Thyroid gland (tissue), 4 donors: ENCODE results near the gene SOWAHA.

Experiments used
- POLR2A ChIP-seq, 2 donors: fragments of 450-650 bp; IDR thresholded peaks; one replicate each; pipeline ENCODE4 v1.6.1; 2017; ENCODE audit warnings: antibody characterized with exemption in 2 of 2, mild to moderate bottlenecking in 2 of 2, moderate library complexity in 1 of 2
- TF ChIP-seq, protein P1 (sequence below), 6 experiments: fragments of 200-600 bp in 3 of 6; fragments of 450-650 bp in 3 of 6; sonication (generic) in 3 of 6; IDR thresholded peaks; one replicate each; pipeline ENCODE4 v1.5.1; 2016 to 2019; ENCODE audit warnings: antibody characterized with exemption in 6 of 6, mild to moderate bottlenecking in 2 of 6, inconsistent platforms in 1 of 6, moderate library complexity in 1 of 6

DNA sequence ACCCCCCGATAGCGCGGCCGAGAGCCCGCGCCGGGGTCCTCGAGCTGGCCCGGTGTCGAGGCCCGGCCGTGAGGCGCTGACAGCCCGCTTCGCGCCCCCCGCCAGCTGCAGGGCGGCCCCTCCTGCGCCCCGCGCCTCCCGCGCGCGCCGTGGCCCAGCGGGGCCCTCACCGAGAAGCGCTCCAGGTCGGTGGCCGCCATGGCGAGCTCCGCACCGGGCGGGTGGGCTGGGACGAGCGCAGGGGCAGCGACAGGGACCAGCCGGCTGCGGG lies 36.2 kb upstream of the SOWAHA start:
- TF ChIP-seq POLR2A (IDR thresholded peaks at IDR 0.05): no peak
- TF ChIP-seq, protein P1, sequence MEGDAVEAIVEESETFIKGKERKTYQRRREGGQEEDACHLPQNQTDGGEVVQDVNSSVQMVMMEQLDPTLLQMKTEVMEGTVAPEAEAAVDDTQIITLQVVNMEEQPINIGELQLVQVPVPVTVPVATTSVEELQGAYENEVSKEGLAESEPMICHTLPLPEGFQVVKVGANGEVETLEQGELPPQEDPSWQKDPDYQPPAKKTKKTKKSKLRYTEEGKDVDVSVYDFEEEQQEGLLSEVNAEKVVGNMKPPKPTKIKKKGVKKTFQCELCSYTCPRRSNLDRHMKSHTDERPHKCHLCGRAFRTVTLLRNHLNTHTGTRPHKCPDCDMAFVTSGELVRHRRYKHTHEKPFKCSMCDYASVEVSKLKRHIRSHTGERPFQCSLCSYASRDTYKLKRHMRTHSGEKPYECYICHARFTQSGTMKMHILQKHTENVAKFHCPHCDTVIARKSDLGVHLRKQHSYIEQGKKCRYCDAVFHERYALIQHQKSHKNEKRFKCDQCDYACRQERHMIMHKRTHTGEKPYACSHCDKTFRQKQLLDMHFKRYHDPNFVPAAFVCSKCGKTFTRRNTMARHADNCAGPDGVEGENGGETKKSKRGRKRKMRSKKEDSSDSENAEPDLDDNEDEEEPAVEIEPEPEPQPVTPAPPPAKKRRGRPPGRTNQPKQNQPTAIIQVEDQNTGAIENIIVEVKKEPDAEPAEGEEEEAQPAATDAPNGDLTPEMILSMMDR (IDR thresholded peaks at IDR 0.05): no peak
